Measurements from ENCODE around the gene ZNF627.
"Not testable (repeated sequence)": the region's sequence is repeated elsewhere in the genome, so short reads cannot be mapped to it uniquely, and the experiment has no call there.

Gene ZNF627

GRCh38 chr19:11574689-11575088, 22.6 kb upstream of the ZNF627 start:
- DNase-seq (ENCODE audit: low read depth), result no peak

- no peak for DNase-seq (ENCODE audit: low read depth)
Measured at GRCh38 chr19:11576227-11576626, 21.1 kb upstream of the ZNF627 start.

GRCh38 chr19:11577451-11578257, 19.6 kb upstream of the ZNF627 start, which contains the start of gene ACP5:
Gene ACP5 (minus strand): TSS chr19:11577645. CDS start chr19:11577317, 328 bp downstream.
- DNase-seq (ENCODE audit: low read depth), result no peak

- no peak for DNase-seq (ENCODE audit: low read depth)
Measured at GRCh38 chr19:11578258-11579142, 18.8 kb upstream of the ZNF627 start.

GRCh38 chr19:11580116-11580515, 17.2 kb upstream of the ZNF627 start:
- DNase-seq (ENCODE audit: low read depth), result no peak

GRCh38 chr19:11581740-11582139, 15.5 kb upstream of the ZNF627 start:
- no peak for DNase-seq (ENCODE audit: low read depth)

- no peak for DNase-seq (ENCODE audit: low read depth)
Measured at GRCh38 chr19:11586331-11586730, 11.0 kb upstream of the ZNF627 start.

GRCh38 chr19:11587302-11587974, 9.8 kb upstream of the ZNF627 start:
- peak; percentile 40 for DNase-seq (ENCODE audit: low read depth)

GRCh38 chr19:11587975-11588631, 9.2 kb upstream of the ZNF627 start:
- DNase-seq (ENCODE audit: low read depth), result no peak

- DNase-seq (ENCODE audit: low read depth), result no peak
Measured at GRCh38 chr19:11594084-11594483, 3.2 kb upstream of the ZNF627 start.

- DNase-seq (ENCODE audit: low read depth), result no peak
Measured at GRCh38 chr19:11596156-11596555, 1.1 kb upstream of the ZNF627 start.

- DNase-seq (ENCODE audit: low read depth), result no peak
Measured at GRCh38 chr19:11598103-11598483, 810 bp downstream of the ZNF627 start.

GRCh38 chr19:11598746-11599145, 1.5 kb downstream of the ZNF627 start:
- DNase-seq (ENCODE audit: low read depth), result no peak

- not testable (repeated sequence) for DNase-seq (ENCODE audit: low read depth)
Measured at GRCh38 chr19:11599704-11600103, 2.4 kb downstream of the ZNF627 start.

- no peak for DNase-seq (ENCODE audit: low read depth)
Measured at GRCh38 chr19:11606484-11606883, 9.2 kb downstream of the ZNF627 start.

GRCh38 chr19:11611730-11612129, 14.4 kb downstream of the ZNF627 start:
- DNase-seq (ENCODE audit: low read depth), result no peak

- no peak for DNase-seq (ENCODE audit: low read depth)
Measured at GRCh38 chr19:11612816-11613511, 15.7 kb downstream of the ZNF627 start.

GRCh38 chr19:11617180-11618062, 20.1 kb downstream of the ZNF627 start:
- DNase-seq (ENCODE audit: low read depth), result no peak

- DNase-seq (ENCODE audit: low read depth), result no peak
Measured at GRCh38 chr19:11620553-11620952, 23.3 kb downstream of the ZNF627 start.

GRCh38 chr19:11622401-11622800, 25.1 kb downstream of the ZNF627 start:
- not testable (repeated sequence) for DNase-seq (ENCODE audit: low read depth)
